Stomach smooth muscle (tissue), 2 donors: ENCODE measurements around the gene TMEFF2.

ENCODE experiments used
- H3K27ac ChIP-seq: one replicate; pipeline ENCODE4 v1.7.0; 2013; ENCODE audit warnings: mild to moderate bottlenecking, low read length, inconsistent platforms
- H3K27me3 ChIP-seq, 2 donors: one replicate each; pipeline ENCODE4 v1.7.0; 2013; ENCODE audit warnings: low read length in 2 of 2; ENCODE audit not compliant: insufficient read depth in 2 of 2, control insufficient read depth in 1 of 2
- H3K36me3 ChIP-seq, 2 donors: one replicate each; pipeline ENCODE4 v1.7.0; 2013; ENCODE audit warnings: low read length in 2 of 2; ENCODE audit not compliant: control insufficient read depth in 2 of 2, insufficient read depth in 2 of 2
- H3K4me1 ChIP-seq: one replicate; pipeline ENCODE4 v1.7.0; 2013; ENCODE audit warnings: low read length; ENCODE audit not compliant: control insufficient read depth, insufficient read depth
- H3K4me3 ChIP-seq, 2 donors: one replicate each; pipeline ENCODE4 v1.7.0; 2013; ENCODE audit warnings: low read length in 2 of 2
- H3K9ac ChIP-seq, 2 donors: one replicate each; pipeline ENCODE4 v1.7.0; 2013; ENCODE audit warnings: low read length in 2 of 2, mild to moderate bottlenecking in 1 of 2
- H3K9me3 ChIP-seq, 2 donors: one replicate each; pipeline ENCODE4 v1.7.0; 2013; ENCODE audit warnings: low read length in 2 of 2; ENCODE audit not compliant: control insufficient read depth in 2 of 2
- donor health status: healthy.
- donor health status: Pancreatic carcinoma.

TMEFF2 gene

DNA sequence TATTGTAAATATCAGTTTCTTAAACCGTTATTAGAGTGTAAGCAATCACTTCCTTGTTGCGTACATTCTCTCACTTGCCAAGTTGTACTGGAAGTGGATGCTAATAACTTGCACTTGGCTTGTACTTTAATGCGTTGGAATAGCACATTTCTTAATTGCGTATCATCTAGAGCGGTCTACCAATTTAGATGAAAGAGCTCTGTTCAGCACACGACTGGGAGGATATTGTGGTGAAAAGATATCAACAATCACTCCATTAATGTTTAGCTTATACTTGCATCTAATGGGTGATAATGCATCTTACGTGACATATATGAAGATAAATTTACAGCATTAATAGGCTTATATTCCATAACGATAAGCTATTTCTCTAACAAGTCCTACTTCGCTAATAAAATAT, 11.7 kb upstream of the TMEFF2 start:
- H3K4me3 ChIP-seq, result no peak overlapping the region
- H3K9ac ChIP-seq, result no peak overlapping the region
- peaks cover 0 to 3% of the 10 kb centered on the region in 2 donors for H3K27me3 ChIP-seq
- no peaks in the 10 kb centered on the region for H3K9me3 ChIP-seq
- H3K36me3 ChIP-seq, result no peaks in the 10 kb centered on the region
- H3K4me1 ChIP-seq, result no peaks in the 10 kb centered on the region
- H3K27ac ChIP-seq, result no peak overlapping the region

DNA sequence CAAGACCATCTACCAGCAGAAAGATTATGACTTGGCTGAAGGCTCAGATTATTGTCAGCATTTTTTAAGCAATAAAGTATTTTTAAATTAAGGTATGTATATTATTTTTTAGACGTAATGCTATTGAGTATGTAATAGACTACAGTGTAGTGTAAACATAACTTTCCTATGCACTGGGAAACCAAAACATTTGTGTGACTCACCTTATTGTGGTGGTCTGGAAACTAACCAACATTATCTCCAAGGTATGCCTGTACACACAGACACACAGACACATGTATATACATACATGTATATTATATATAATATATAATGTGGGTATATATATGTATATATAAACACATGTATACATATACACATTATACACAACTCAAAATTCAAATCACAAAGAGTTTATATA, 9.1 kb upstream of the TMEFF2 start:
- H3K36me3 ChIP-seq, result no peaks in the 10 kb centered on the region
- no peaks in the 10 kb centered on the region for H3K4me1 ChIP-seq

DNA sequence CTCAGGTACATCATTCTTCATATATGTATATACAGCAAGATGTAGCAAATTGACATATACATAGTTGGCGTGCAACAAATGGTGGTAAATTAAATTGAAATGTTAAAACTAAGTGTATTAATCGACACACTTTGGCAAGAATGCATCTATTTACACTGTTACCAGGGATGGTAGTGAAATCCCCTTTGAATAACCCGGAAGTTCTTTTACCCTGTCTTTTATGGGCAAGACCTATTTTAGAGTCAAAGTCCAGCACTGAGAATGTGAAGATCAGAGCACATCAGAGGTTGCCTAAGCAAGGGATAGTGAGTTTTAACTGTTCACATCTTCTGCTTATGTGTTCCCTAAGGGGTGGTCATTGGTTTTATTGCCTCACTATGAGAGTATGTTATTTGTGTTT, 7.6 kb upstream of the TMEFF2 start:
- H3K27ac ChIP-seq, result no peak overlapping the region

More for the DNA sequence above, 9.1 kb upstream of the TMEFF2 start:
- no peak overlapping the region for H3K9ac ChIP-seq
- H3K27ac ChIP-seq, result no peak overlapping the region
- H3K27me3 ChIP-seq, result peaks cover 4 to 11% of the 10 kb centered on the region in 2 donors
- H3K9me3 ChIP-seq, result no peaks in the 10 kb centered on the region
- no peak overlapping the region for H3K4me3 ChIP-seq

DNA sequence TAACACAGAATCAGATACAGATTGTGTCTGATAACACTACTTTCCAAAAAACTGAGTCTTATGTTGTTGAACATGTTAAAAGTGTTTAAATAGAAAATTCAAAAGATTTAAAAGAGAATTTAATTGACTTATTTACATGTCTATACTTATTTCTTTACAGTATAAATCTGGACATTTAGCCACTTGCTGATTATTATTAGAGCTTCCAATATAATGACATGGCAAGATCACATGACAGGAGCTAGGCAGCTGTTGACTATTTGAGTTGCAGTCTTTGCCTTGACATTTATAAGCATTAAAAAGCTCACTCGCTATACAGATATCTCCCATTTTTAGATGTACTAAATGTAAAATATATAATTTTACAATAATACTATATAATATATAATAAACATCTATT, 6.4 kb upstream of the TMEFF2 start:
- Histone ChIP-seq H3K9ac (no peak overlapping the region), H3K27me3 (peaks cover 28 to 30% of the 10 kb centered on the region in 2 donors), H3K4me1 (peaks cover 2% of the 10 kb centered on the region), H3K9me3 (no peaks in the 10 kb centered on the region), H3K36me3 (no peaks in the 10 kb centered on the region), H3K27ac (no peak overlapping the region), H3K4me3 (no peak overlapping the region)

More for the DNA sequence above, 7.6 kb upstream of the TMEFF2 start:
- H3K4me1 ChIP-seq, result no peaks in the 10 kb centered on the region
- no peaks in the 10 kb centered on the region for H3K9me3 ChIP-seq
- no peaks in the 10 kb centered on the region for H3K36me3 ChIP-seq
- no peak overlapping the region for H3K9ac ChIP-seq
- H3K27me3 ChIP-seq, result peaks cover 16 to 21% of the 10 kb centered on the region in 2 donors
- H3K4me3 ChIP-seq, result no peak overlapping the region

DNA sequence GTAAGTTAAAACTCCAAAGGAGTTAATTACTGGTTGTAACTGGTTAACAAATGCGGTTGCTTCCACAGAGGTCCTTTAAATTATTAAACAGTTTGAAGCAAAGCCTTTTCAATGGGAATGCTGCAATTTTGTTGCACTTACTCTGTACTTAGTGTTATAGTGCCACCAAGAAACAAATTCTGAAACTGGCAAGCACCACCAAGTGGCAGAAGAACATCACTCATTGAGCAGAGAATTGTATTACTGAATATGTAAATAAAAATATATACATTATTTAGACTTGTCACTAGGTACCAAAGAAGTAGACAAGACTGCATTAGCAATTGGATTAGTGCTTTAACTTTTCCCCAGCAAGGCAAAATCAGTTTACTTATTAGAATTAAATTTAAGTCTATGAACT, 2.6 kb upstream of the TMEFF2 start:
- Histone ChIP-seq H3K9me3 (no peaks in the 10 kb centered on the region), H3K4me3 (no peak overlapping the region), H3K4me1 (peaks cover 24% of the 10 kb centered on the region), H3K9ac (no peak overlapping the region), H3K27ac (no peak overlapping the region), H3K27me3 (peaks cover 50 to 66% of the 10 kb centered on the region in 2 donors), H3K36me3 (no peaks in the 10 kb centered on the region)

DNA sequence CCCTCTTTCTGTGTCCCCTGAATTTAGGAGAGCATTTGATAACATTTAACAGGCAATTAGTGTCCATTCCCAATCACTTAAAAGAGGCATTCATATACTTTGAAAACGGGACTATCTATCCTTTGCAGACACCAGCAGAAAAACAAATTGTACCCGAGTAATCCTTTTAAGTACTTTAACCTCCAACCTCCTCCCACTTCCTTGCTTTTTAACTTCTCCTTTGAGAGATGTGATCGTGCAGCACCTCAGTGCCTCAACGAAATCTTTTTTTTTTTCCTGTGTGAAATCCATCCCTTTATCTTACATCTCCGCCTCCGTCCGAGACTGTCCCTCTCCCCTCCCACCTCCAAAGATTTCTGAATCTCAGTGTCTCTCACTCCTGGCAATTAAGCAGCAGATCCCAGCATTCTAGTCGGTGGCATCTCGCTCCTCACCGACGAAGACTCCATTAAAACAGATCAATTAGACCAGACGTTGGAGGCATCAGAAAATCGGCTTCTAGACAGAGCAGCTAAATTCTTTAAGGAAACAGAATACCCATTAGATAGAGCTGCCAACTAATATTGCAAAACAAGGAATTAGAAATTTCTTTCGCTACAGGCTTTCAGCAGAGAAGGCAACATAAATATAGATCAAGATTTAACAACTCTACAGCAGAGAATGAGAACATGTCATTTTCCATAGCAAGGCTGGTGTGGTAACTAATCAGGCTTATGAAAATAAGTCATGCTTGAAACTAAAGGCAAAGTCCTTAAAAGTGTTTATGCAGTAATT, 1.9 kb upstream of the TMEFF2 start:
- peaks cover 24% of the 10 kb centered on the region for H3K4me1 ChIP-seq
- H3K4me3 ChIP-seq, result peak overlapping the region in 1 of 2 donors; percentile 73
- no peak overlapping the region for H3K9ac ChIP-seq
- H3K27me3 ChIP-seq, result peaks cover 50 to 67% of the 10 kb centered on the region in 2 donors
- H3K27ac ChIP-seq, result no peak overlapping the region
- no peaks in the 10 kb centered on the region for H3K9me3 ChIP-seq
- H3K36me3 ChIP-seq, result no peaks in the 10 kb centered on the region

DNA sequence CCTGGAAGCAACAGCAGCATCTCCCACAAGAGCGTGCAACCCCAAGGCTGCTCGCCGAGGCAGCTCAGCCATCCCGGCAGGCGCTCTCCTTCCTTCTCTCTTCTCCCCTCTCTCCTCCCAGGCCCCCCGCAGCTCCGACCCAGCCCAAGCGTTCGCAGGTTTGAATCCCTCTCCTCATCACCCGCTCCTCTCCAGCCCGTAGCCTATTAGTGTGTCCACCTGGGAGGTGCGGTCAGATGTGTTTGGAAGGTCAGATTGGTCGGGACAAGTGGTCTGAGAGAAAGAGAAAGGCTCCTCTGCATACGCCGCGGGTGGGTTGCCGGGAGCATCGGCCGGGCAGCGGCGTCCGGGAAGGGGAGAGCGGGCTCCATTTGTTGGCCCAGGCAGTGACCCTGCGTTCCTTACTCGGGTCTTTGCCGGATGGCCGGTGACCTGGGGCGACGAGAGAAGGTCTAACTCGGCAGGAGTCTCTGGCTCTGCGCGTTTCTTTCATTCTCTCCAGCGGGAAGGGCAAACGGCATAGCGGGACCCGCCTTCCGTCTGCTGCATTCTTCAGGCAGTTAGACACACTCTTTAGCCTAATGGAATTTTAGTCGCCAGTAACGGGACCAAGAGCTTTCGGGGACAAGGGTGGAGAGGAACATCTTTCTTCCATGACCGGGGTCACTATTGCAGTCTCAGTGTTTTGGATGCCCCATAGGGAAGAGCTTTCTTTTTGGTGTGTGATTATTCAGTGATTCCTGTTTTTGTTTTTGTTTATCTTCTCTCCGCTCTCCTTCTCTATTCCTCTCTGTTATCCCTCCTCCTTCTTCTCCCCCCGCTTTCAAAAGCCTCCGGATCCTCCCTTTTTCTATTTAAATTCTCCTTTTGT, 1.1 kb upstream of the TMEFF2 start:
- H3K4me3 ChIP-seq, result peak overlapping the region; percentile 66 to 73
- no peak overlapping the region for H3K9ac ChIP-seq
- H3K9me3 ChIP-seq, result no peaks in the 10 kb centered on the region
- H3K27ac ChIP-seq, result no peak overlapping the region
- peaks cover 50 to 67% of the 10 kb centered on the region in 2 donors for H3K27me3 ChIP-seq
- no peaks in the 10 kb centered on the region for H3K36me3 ChIP-seq
- peaks cover 24% of the 10 kb centered on the region for H3K4me1 ChIP-seq

DNA sequence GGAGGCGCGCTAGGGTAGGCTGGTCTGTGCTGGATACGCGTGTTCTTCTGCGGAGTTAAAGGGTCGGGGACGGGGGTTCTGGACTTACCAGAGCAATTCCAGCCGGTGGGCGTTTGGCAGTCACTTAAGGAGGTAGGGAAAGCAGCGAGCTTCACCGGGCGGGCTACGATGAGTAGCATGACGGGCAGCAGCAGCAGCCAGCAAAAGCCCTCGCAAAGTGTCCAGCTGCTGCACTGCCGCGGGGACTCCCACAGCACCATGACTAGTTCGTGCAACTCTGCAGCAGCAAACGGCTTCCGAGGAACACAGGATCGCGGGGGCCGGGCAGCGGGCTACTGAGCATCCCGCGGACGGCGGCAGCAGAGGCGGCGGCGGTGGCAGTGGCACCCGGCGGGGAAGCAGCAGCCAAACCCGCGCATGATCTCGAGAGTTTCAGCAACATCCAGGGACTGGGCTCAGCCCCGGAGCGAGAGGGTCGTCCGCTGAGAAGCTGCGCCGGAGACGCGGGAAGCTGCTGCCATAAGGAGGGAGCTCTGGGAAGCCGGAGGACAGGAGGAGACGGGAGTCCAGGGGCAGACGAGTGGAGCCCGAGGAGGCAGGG, 368 bp downstream of the TMEFF2 start:
- no peak overlapping the region for H3K9ac ChIP-seq
- peak overlapping the region; percentile 66 to 73 for H3K4me3 ChIP-seq
- H3K27me3 ChIP-seq, result peaks cover 46 to 58% of the 10 kb centered on the region in 2 donors
- peaks cover 24% of the 10 kb centered on the region for H3K4me1 ChIP-seq
- H3K27ac ChIP-seq, result no peak overlapping the region
- H3K36me3 ChIP-seq, result no peaks in the 10 kb centered on the region
- H3K9me3 ChIP-seq, result no peaks in the 10 kb centered on the region

DNA sequence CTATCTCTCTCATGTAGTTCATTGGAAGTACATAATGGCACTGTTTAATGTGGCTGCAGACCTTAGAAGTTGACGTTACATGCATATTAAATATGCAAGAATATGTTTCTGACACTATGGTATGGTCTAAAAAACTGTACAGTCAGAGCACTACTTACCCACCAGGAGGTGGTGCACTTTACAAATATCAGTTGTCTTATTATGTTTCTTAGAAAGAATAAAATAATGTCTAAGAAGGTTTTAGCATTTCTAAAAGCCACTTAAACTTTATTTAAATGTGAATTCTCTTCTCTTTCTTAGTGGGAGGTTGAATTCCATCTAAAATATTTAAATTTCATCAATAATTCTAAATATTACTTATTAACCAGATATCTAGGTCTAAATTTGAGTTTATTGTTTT, 4.3 kb downstream of the TMEFF2 start:
- peaks cover 16% of the 10 kb centered on the region for H3K4me1 ChIP-seq
- H3K27ac ChIP-seq, result no peak overlapping the region
- no peaks in the 10 kb centered on the region for H3K36me3 ChIP-seq
- H3K27me3 ChIP-seq, result peaks cover 16 to 30% of the 10 kb centered on the region in 2 donors
- H3K9ac ChIP-seq, result no peak overlapping the region
- H3K9me3 ChIP-seq, result no peaks in the 10 kb centered on the region
- no peak overlapping the region for H3K4me3 ChIP-seq

DNA sequence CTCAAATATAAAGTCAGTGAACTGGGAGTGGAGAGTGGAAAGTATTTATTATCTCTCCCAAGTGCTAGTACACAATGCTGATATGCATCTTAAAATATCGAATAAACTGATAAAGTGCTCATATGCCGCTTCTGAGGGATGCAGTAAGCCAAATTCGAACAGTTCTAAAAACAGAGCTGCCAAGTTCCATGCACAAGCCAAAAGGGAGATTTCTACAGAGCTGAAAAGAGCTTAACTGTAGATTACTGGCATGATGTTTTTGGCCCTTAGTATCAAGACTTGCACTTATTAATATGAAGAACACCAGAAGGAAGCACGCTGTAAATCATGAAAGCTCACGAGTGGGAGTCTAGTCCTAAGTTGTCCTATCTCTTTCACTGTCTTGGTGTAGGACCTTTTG, 7.9 kb downstream of the TMEFF2 start:
- Histone ChIP-seq H3K27ac (no peak overlapping the region), H3K4me3 (no peak overlapping the region), H3K9me3 (no peaks in the 10 kb centered on the region), H3K27me3 (no peaks in the 10 kb centered on the region), H3K9ac (no peak overlapping the region), H3K4me1 (no peaks in the 10 kb centered on the region), H3K36me3 (no peaks in the 10 kb centered on the region)
